HepG2 (cell line): Measurements from ENCODE around the gene PLEKHA3. TPM values are rescaled to one million over a fixed set of nuclear protein-coding genes. Genes with fewer than 3 reads are reported as not detected.
A peak's percentile ranks its signal among the peaks of the same experiment; 100 is the strongest.

Experiments used
- ATF2 ChIP-seq: sonication (generic); formaldehyde crosslinking; IDR thresholded peaks from 2 replicates; pipeline ENCODE4 v1.4.0; 2020; ENCODE audit warnings: missing genetic modification reagents
- GABPB1 ChIP-seq: IDR thresholded peaks from 2 replicates; pipeline ENCODE4 v1.6.1; 2016; ENCODE audit warnings: mild to moderate bottlenecking, missing genetic modification reagents, moderate library complexity, missing compliant biosample characterization
- MBNL3 ChIP-seq: fragments of 250-450 bp; sonication (Bioruptor Pico); conservative IDR thresholded peaks from 2 replicates; pipeline ENCODE4 v1.8.0; 2022; ENCODE audit warnings: mild to moderate bottlenecking, inconsistent platforms
- MED13 ChIP-seq: sonication (generic); formaldehyde crosslinking; IDR thresholded peaks from 2 replicates; pipeline ENCODE4 v1.5.0; 2020; ENCODE audit warnings: missing genetic modification reagents
- PTBP1 ChIP-seq: fragments of 200-400 bp; formaldehyde crosslinking; IDR thresholded peaks from 2 replicates; pipeline ENCODE4 v1.6.1; 2018; ENCODE audit warnings: low read length, low read depth; ENCODE audit not compliant: poor library complexity, severe bottlenecking
- RFX1 ChIP-seq: fragments of 450-650 bp; IDR thresholded peaks from 2 replicates; pipeline ENCODE4 v1.6.1; 2017
- SKIL ChIP-seq: sonication (generic); formaldehyde crosslinking; IDR thresholded peaks from 2 replicates; pipeline ENCODE4 v1.8.0; 2022; ENCODE audit warnings: missing genetic modification reagents, mild to moderate bottlenecking, moderate library complexity, borderline replicate concordance
- ZBTB14 ChIP-seq: sonication (generic); formaldehyde crosslinking; IDR thresholded peaks from 2 replicates; pipeline ENCODE4 v1.4.0; 2020; ENCODE audit warnings: missing genetic modification reagents
- ZMAT5 ChIP-seq: sonication (generic); formaldehyde crosslinking; IDR thresholded peaks from 2 replicates; pipeline ENCODE4 v1.5.0; 2020; ENCODE audit warnings: mild to moderate bottlenecking, low read depth, missing genetic modification reagents, borderline replicate concordance
- ZNF10 ChIP-seq: sonication (generic); formaldehyde crosslinking; IDR thresholded peaks from 2 replicates; pipeline ENCODE4 v1.4.0; 2020; ENCODE audit warnings: mild to moderate bottlenecking, low read depth, missing genetic modification reagents, borderline replicate concordance
- ZNF124 ChIP-seq: sonication (generic); formaldehyde crosslinking; IDR thresholded peaks from 2 replicates; pipeline ENCODE4 v1.4.0; 2020; ENCODE audit warnings: missing genetic modification reagents
- ZNF318 ChIP-seq: sonication (generic); formaldehyde crosslinking; IDR thresholded peaks from 2 replicates; pipeline ENCODE4 v1.4.0; 2020; ENCODE audit warnings: mild to moderate bottlenecking, missing genetic modification reagents
- ZNF589 ChIP-seq: sonication (generic); formaldehyde crosslinking; conservative IDR thresholded peaks from 2 replicates; pipeline ENCODE4 v1.8.0; 2022; ENCODE audit warnings: mild to moderate bottlenecking, moderate library complexity, missing genetic modification reagents
- ZNF720 ChIP-seq: sonication (generic); formaldehyde crosslinking; IDR thresholded peaks from 2 replicates; pipeline ENCODE4 v1.4.0; 2020; ENCODE audit warnings: missing genetic modification reagents
- polyA plus RNA-seq, 8 experiments: library from polyadenylated mRNA; depleted of rRNA in 3 of 8; stranded (reverse) in 7 of 8; unstranded in 1 of 8; fragments of >200 nt; fragmentation: Illumina TruSeq in 4 of 8; extraction: Trizol in 4 of 8; gene quantifications; 2 replicates each; pipeline versions ENCODE4 v1.2.1 to v1.2.3, GENCODE V29; 2011 to 2016; ENCODE audit warnings: low read depth in 4 of 8, missing spikeins in 1 of 8, mixed read lengths in 1 of 8; ENCODE audit not compliant: insufficient read depth in 1 of 8
- total RNA-seq, 5 experiments: library from RNA; depleted of rRNA; stranded (reverse); fragments of >200 nt; fragmentation: Illumina TruSeq; extraction: Trizol; gene quantifications; 2 replicates each; pipeline ENCODE4 v1.2.3, GENCODE V29; 2016; ENCODE audit warnings: low read depth in 1 of 5

PLEKHA3 gene
- total and polyA plus RNA-seq, 2 of the 13 experiments (the other 11 are each of a cell fraction or from before 2014, with no cell fraction given), result 11.7 to 23.1 TPM

- TF ChIP-seq ZBTB14 (CRISPR knock-in tag), result 0 out of 2 replicates have a peak, but pooled peaks have one; percentile 37
- TF ChIP-seq MBNL3 (CRISPR knock-in tag), result no peak
- 0 out of 2 replicates have a peak, but pooled peaks have one; percentile 51 for TF ChIP-seq ZNF720 (CRISPR knock-in tag)
- 0 out of 2 replicates have a peak, but pooled peaks have one; percentile 66 for TF ChIP-seq ZNF124 (CRISPR knock-in tag)
- TF ChIP-seq ZNF318 (CRISPR knock-in tag), result peak; percentile 52; the same call in 1 of the 2 replicates
- no peak for TF ChIP-seq ZMAT5 (CRISPR knock-in tag)
- no peak for TF ChIP-seq PTBP1
- TF ChIP-seq ZNF589, result no peak
- TF ChIP-seq ZNF10 (CRISPR knock-in tag), result no peak
- TF ChIP-seq GABPB1 (CRISPR knock-in tag), result peak; percentile 71
- TF ChIP-seq ATF2 (CRISPR knock-in tag), result peak; percentile 24; the same call in 1 of the 2 replicates
- 0 out of 2 replicates have a peak, but pooled peaks have one; percentile 82 for TF ChIP-seq MED13
- no peak for TF ChIP-seq SKIL (CRISPR knock-in tag)
- no peak for TF ChIP-seq RFX1
Measured at GRCh38 chr2:178478439-178479274, 1.6 kb upstream of the PLEKHA3 start, which contains the start of gene FKBP7 (continued).
